Right forelimb (tissue), 1 donor: Measurements from ENCODE around the gene FAM107B.

Source experiments
- DNase-seq: peaks from one replicate; pipeline ENCODE4 v3.0.0-alpha.2; 2018

FAM107B gene

GRCh38 chr10:14617852-14618251 lies 156.8 kb downstream of the FAM107B start:
- DNase-seq: no peak

DNA sequence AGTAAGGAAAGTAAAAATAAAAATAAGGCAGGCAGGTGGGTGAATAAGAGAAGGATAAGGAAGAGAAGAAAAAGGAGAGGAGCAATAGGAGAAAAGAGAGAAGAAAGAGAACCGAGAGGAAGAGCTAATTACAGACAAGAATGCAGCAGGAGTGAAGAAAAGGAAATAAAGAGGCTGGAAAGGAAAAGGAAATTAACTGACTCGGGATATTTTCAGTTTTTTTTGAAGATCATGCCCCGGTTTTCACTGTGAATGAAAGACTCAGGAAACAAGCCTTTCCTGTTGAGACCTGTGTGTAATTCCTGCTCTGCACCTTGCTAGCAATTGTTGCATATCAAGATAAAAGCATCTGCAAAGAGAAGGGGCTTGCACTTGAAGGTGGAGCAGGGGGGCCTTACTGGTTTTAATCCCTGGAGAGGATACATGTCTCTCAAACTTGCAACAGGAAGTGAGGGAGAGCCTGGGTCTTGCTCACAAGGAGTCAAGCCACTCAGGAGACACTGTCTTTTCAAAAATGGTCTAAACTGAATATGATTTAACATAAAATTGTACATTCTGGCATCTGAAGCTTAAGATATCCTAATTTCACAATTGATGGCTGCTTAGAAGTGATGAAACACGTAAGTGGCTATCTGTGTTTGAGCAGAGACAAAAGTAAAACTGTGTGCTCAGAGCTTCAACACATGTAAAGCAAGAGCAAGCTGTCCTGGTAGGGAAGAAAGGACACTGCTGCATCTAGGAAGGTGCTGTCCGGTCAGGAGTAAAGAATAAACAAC lies 157.6 kb downstream of the FAM107B start:
- DNase-seq: no peak

- no peak for DNase-seq
Observed at GRCh38 chr10:14616465-14616864, 158.2 kb downstream of the FAM107B start.

- no peak for DNase-seq
Observed at GRCh38 chr10:14613588-14613920, 161.1 kb downstream of the FAM107B start.

- no peak for DNase-seq
Observed at GRCh38 chr10:14612873-14613587, 161.7 kb downstream of the FAM107B start.

DNA sequence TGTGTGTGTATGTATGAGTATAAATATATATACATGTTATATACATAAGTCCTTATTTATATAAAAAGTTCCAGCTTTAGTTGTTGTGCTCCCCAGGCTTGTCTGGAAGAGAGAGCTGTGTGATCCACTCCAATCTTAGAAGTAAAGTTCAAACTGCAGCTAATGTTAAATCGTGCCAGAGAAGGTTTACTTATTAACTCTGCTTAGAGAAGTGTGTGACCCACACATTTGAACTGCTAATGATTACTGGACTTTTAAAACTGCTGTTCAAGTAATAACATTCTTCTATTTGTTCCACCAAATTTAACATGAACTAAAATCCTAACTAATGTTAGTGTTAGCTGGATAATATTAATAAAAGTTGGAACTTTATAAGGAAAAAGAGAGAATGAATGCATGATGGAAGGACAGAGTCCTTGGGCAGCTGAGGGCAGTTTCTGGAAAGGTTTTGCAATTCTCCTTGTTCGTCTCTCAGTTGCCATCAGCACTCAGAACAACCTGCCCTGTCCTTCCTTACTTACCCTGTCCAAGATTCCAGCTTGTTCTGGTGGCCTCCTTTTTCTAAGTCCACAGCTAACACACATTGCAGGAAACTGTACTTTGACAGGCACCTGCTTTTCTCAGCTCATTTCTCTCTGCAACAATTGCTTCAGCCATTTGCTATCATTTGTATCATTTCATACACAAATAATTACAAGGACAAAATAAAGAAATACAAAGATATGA lies 162.6 kb downstream of the FAM107B start:
- DNase-seq: no peak

GRCh38 chr10:14609178-14609577 lies 165.5 kb downstream of the FAM107B start:
- no peak for DNase-seq

GRCh38 chr10:14608381-14609001 lies 166.2 kb downstream of the FAM107B start:
- no peak for DNase-seq

GRCh38 chr10:14606633-14607032 lies 168.1 kb downstream of the FAM107B start:
- DNase-seq: no peak

GRCh38 chr10:14605231-14605925 lies 169.3 kb downstream of the FAM107B start:
- DNase-seq: no peak

- DNase-seq: peak; percentile 92
Observed at GRCh38 chr10:14604181-14605142, 170.2 kb downstream of the FAM107B start.

- peak; percentile 57 for DNase-seq
Observed at GRCh38 chr10:14603534-14604102, 171.1 kb downstream of the FAM107B start.

DNA sequence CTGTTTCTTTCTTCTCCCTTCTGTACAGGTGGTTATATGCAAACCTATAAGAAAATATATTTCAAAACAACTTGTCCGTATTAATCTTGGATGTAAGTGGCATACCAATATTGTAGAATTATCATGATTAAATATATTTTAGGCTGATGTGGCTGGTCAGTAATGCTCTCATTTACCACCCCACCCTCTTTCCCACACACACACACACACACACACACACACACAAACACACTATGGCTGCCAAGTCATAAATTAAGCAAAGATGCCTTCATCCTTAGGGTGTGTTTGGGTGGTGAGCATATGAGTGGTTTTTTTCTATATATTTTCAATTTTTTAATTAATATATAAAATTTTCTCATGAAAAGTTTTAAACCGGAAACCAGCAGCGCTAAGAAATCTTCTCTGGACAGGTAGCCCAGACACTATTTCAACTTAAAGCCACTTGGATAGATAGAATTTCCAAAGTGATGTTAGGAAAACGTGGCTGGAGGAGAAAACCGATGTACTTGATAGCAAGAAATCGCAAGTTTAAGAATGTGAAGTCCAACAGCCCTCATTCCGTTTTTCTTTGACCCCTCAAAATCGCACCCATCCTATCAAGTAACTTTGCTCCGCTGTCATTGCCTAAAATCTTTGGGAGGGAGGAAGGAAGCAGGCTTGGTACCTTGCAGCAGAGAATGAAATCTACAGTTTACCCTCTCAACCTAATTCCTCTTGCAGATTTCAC lies 171.7 kb downstream of the FAM107B start:
- DNase-seq: no peak

DNA sequence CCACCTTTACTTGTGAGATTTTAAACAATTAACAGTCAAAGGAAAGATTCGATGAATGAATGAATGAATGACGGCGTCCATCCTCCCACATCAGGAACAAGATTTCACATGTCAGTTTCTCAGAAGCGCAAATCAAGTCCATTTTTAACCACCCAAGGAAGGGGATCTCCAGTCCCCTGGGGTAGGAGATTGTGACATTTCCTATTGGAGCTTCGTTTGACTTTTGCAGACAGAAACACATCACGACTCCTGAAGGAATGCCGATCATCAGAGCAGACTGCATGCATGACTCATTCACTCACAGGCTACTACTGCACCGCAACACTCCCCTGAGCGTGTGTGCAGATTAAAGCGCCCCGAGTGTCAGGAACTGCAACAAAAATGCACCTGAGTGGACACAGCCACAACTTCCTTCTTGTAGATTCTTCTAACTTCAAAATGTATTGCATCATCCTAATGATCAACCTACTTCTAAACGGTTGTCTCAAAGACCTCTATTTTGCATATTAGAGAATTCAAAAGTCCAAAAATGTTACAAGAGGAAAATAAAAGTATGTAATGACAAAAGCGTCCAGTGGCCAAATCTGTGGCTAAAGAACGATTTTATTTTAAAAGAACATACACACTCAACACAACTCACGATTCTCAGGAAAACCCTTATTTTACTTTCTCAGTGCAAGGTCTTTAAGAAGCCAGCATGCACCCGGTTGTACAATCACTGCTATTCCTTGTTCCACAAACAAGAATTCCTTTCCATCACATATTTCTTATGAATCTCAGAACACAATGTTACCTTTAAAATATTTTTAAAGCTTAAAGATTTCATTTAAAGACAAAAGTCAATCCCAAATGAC lies 172.6 kb downstream of the FAM107B start:
- DNase-seq: no peak

- no peak for DNase-seq
Observed at GRCh38 chr10:14601326-14601725, 173.4 kb downstream of the FAM107B start.

DNA sequence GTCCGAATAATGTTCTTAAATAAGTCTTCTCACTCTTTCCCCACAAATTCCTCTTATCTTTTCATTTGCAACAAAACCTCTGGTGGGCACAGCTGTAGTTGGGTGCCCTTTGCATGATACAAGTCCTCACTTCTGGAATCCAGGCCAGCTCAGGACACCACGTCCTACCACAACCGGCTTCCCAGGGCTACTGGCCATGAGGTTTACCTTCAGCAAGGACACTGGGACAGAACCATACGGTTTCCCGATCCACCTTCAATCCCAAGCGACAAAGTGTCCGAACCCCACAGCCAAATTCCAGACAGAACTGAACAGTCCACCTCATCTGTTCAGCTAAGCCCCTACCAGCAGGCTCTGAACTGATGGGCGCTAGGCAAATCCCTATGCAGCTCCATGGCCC lies 174.6 kb downstream of the FAM107B start:
- DNase-seq: no peak

GRCh38 chr10:14598809-14599764 lies 175.6 kb downstream of the FAM107B start:
- DNase-seq: no peak

DNA sequence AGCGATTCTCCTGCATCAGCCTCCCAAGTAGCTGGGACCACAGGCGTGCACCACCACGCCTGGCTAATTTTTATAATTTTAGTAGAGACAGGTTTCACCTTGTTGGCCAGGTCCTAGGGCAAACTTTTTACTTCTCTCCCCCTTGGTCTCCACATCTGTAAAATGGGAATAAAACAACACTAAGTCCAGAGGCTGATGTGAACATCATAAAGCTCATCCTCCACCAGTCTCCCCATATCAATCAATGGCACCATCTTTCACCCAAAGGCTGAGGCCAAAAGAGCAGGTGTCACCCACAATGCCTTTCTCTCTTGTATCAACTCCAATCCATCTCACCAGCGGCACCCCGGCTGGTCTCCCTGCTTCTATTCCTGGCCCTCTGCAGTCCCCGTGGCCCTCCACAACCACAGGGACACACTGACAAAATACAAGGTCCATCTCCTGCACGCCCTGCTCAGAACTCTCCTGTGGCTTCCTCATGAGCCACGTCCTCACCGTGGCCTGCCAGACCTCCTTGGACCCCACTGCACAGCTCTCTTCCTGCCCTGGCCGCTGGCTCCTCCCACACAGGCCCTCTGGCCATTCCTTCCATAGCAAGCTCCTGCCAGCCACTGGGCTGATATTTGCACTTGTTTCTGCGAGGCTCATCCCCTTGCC lies 179.0 kb downstream of the FAM107B start:
- DNase-seq: no peak
